GM08714 (cell line): Measurements from ENCODE around the gene UBASH3A.

ENCODE experiments used
- H3K4me3 ChIP-seq: fragments of 200-500 bp; sonication (Bioruptor generic); 2 replicates; pipeline ENCODE4 v1.5.1; 2014; ENCODE audit warnings: mild to moderate bottlenecking, low read length, inconsistent platforms
- ZNF274 ChIP-seq: IDR thresholded peaks from 2 replicates; pipeline ENCODE4 v1.6.1; 2012; ENCODE audit warnings: mild to moderate bottlenecking, low read depth, low read length

The UBASH3A gene

DNA sequence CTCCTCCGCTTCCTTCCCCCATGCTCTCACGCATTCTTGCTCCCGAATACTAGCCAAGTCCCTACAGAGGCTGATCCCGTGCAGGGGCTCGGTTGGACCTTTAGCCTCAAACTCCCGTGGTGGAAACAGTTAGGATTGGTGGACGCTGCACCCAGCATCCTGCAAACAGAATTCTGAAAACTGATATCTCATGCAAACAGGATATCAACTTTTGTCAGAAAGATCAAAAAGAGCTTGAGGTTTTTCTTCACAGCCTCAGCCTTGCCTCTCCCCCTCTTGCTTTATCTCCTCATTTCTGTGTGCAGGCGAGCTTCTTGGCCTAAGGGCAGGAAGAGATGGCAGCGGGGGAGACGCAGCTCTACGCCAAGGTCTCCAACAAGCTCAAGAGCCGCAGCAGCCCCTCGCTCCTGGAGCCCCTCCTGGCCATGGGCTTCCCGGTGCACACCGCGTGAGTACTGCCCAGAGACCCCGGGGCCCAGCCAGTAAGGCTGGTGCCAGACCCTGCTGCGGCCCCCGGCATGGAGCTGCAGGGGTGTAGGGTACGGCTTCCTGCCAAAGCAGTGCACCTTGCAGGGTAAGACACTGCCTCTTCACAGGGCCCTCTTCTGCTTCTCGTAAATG is at the start of gene UBASH3A:
UBASH3A (plus strand) TSS at position 292 of the 621 bp plus-strand sequence; CDS start at position 336, 44 bp downstream.
- H3K4me3 ChIP-seq, result no peak within 1 kb of the TSS
- TF ChIP-seq ZNF274, result no peak

DNA sequence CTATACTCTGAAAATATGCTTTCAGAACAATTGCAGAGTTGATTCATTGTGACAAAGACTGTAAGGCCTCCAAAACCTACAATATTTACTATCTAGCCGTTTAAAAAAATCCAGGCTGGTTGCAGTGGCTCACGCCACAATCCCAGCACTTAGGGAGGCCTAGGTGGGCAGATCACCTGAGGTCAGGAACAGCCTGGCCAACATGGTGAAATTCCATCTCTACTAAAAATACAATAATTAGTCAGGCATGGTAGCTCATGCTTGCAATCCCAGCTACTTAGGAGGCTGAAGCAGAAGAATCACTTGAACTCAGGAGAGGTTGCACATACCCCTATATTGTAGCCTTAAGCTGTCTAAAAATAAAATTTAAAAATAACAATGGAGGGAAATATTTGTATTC is 47.7 kb upstream of the UBASH3A start:
- TF ChIP-seq ZNF274, result no peak
- H3K4me3 ChIP-seq, result no peak overlapping the region

DNA sequence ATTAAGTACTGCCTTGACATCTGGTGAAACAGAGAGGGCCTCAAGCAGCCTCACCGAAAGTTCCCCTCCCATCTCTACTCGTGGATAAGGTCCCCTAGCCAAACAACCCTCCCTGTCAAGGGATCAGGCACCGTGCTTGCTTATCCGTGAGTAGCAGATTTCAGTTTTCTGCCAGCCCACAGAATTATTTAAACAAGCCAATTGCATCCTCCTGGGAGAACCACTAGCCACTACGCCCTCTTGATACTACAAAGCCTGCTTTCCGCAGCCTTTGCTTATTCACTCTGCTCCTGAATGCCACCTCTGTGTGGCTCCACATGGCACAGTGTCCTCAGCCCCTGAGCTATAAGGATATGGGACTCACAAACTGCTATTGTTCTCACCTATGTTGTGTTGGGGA is 47.1 kb upstream of the UBASH3A start:
- TF ChIP-seq ZNF274, result no peak
- no peak overlapping the region for H3K4me3 ChIP-seq

- TF ChIP-seq ZNF274, result no peak
- H3K4me3 ChIP-seq, result no peak overlapping the region
These were observed 46.4 kb upstream of the UBASH3A start for GRCh38 chr21:42357307-42357706.

DNA sequence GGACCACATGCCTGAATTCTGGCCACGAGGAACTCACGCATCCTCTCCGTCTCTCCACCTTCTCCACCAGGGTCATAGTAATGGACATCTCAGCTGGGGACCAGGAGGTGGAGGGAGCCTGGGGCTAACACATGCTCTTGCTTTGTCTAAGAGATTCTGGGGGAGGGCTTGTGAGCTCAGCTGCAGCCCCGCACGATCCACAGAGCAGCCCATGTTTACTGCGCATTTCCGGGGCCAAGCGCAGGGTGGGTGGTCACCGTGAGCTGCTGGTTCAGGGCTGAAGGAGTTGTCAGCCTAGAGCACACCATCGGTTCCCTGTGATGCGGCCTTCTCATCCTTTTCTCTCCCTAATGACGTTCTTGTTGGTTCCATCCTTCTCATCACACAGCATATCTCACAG is 45.4 kb upstream of the UBASH3A start:
- TF ChIP-seq ZNF274, result no peak
- H3K4me3 ChIP-seq, result no peak overlapping the region

- TF ChIP-seq ZNF274, result no peak
- no peak overlapping the region for H3K4me3 ChIP-seq
These were observed 44.8 kb upstream of the UBASH3A start for GRCh38 chr21:42358937-42359336.

- TF ChIP-seq ZNF274, result no peak
- no peak overlapping the region for H3K4me3 ChIP-seq
These were observed 43.4 kb upstream of the UBASH3A start for GRCh38 chr21:42360317-42360716.

- no peak overlapping the region for H3K4me3 ChIP-seq
- TF ChIP-seq ZNF274, result no peak
These were observed 42.4 kb upstream of the UBASH3A start for GRCh38 chr21:42361286-42361685.

DNA sequence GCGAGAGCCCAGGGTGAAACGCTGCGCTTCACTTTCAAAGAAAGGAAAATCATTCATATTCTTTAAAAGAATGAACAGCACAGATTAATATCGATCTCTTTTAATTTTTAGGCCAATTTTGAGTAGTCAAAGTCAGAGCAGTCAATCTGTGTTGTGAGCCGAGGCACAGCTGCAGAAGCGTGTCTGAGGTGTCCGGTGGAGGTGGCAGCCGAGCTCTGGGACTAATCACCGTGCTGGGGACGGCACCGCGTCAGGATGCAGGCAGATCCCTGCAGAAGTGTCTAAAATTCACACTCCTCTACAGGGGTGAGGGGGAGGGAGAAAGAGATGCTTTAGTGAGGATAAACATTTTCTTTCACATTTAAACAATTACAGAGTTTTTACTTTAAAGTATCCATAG is 41.5 kb upstream of the UBASH3A start:
- TF ChIP-seq ZNF274, result no peak
- no peak overlapping the region for H3K4me3 ChIP-seq

DNA sequence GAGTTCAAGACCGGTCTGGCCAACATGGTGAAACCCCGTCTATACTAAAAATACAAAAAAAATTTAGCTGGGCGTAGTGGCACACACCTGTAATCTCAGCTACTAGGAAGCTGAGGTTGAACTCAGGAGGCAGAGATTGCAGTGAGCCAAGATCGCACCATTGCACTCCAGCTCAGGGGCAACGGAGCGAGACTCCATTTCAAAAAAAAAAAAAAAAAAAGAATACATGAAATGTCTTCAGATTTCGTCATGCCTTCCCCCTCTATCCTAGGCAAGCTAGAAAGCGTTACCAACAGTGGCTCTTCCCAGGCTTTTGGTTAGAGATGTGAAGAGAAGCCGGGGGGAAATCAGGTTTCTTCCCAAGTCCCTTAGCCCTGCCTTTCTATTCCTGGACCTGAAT is 41.0 kb upstream of the UBASH3A start:
- no peak for TF ChIP-seq ZNF274
- no peak overlapping the region for H3K4me3 ChIP-seq

GRCh38 chr21:42363312-42363711 is 40.4 kb upstream of the UBASH3A start:
- no peak overlapping the region for H3K4me3 ChIP-seq
- TF ChIP-seq ZNF274, result no peak

- TF ChIP-seq ZNF274, result no peak
- no peak overlapping the region for H3K4me3 ChIP-seq
These were observed 39.3 kb upstream of the UBASH3A start for GRCh38 chr21:42364304-42364865.

DNA sequence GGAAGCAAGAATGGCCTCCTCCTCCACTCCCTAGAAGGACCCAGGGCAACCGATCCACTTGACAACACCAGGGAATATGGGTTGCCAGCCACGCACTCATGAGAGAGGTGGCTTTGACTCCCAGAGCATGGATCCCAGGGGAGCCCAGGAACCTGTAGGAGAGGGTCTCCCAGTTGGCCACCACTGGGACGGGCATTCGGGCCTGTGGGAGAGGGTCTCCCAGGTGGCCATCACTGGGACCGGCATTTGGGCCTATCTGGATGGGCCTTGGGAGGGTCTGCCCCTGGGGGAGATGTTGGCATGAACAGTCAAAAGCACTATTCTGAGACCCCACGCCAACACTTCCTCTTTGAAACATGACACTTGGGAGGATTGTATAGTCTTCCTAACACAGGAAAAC is 37.9 kb upstream of the UBASH3A start:
- TF ChIP-seq ZNF274, result no peak
- H3K4me3 ChIP-seq, result no peak overlapping the region

- no peak within 1 kb of the TSS for H3K4me3 ChIP-seq
- no peak for TF ChIP-seq ZNF274
These were observed 37.3 kb upstream of the UBASH3A start, which contains the start of gene TFF1 for GRCh38 chr21:42366292-42367010. TSS of gene TFF1 (minus strand) at chr21:42366535. CDS start at chr21:42366495, 40 bp downstream.
